Kidney epithelial cell (primary cell): ENCODE measurements around the gene BAD. TPM values are rescaled to one million over a fixed set of nuclear protein-coding genes. Genes with fewer than 3 reads are reported as not detected.

Experiments
- DNase-seq: peaks from one replicate; pipeline ENCODE4 v3.0.0-alpha.2; 2010; ENCODE audit warnings: low read depth
- H3K27me3 ChIP-seq: 2 replicates; pipeline ENCODE4 v1.6.0; 2011; ENCODE audit warnings: low read length; ENCODE audit not compliant: control insufficient read depth, insufficient read depth
- H3K36me3 ChIP-seq: 2 replicates; pipeline ENCODE4 v1.5.1; 2011; ENCODE audit warnings: low read length; ENCODE audit not compliant: control insufficient read depth, insufficient read depth
- H3K4me3 ChIP-seq: 2 replicates; pipeline ENCODE4 v1.5.1; 2011; ENCODE audit warnings: low read depth, mild to moderate bottlenecking, control low read depth, low read length
- CTCF ChIP-seq: IDR thresholded peaks from 2 replicates; pipeline ENCODE4 v1.5.1; 2011; ENCODE audit warnings: mild to moderate bottlenecking, moderate library complexity, low read length, control low read depth, inconsistent platforms; ENCODE audit not compliant: insufficient read depth, poor library complexity, severe bottlenecking
- total RNA-seq: library from RNA; depleted of rRNA; stranded (reverse); fragments of >200 nt; gene quantifications from 2 replicates; pipeline ENCODE4 v1.2.3, GENCODE V29; 2015

The BAD gene
- total RNA-seq, 1 donor from 2014 or later: 118 TPM

GRCh38 chr11:64241491-64242374 lies 42.7 kb downstream of the BAD start:
- H3K36me3 ChIP-seq: peaks cover 3% of the 10 kb centered on the region
- DNase-seq: peak; percentile 80
- H3K4me3 ChIP-seq: peak overlapping the region; percentile 87
- TF ChIP-seq CTCF: no peak
- no peaks in the 10 kb centered on the region for H3K27me3 ChIP-seq

GRCh38 chr11:64241241-64241490 lies 43.3 kb downstream of the BAD start:
- H3K4me3 ChIP-seq: peak overlapping the region; percentile 58
- no peaks in the 10 kb centered on the region for H3K27me3 ChIP-seq
- TF ChIP-seq CTCF: no peak
- no peak for DNase-seq
- peaks cover 3% of the 10 kb centered on the region for H3K36me3 ChIP-seq

GRCh38 chr11:64240435-64241240 lies 43.8 kb downstream of the BAD start, which contains the start of gene FKBP2:
TSS of gene FKBP2 (plus strand) at chr11:64241095. CDS start at chr11:64242388, 1,293 bp downstream.
- TF ChIP-seq CTCF: no peak
- peaks cover 3% of the 10 kb centered on the region for H3K36me3 ChIP-seq
- peak; percentile 71 for DNase-seq
- peak within 1 kb of the TSS; percentile 87 for H3K4me3 ChIP-seq
- no peaks in the 10 kb centered on the region for H3K27me3 ChIP-seq

GRCh38 chr11:64239662-64240434 lies 44.6 kb downstream of the BAD start:
- Histone ChIP-seq H3K4me3 (peak overlapping the region; percentile 58), H3K27me3 (no peaks in the 10 kb centered on the region), H3K36me3 (peaks cover 3% of the 10 kb centered on the region)
- TF ChIP-seq CTCF: no peak
- no peak for DNase-seq

GRCh38 chr11:64238999-64239398 lies 45.5 kb downstream of the BAD start:
- TF ChIP-seq CTCF: no peak
- Histone ChIP-seq H3K27me3 (no peaks in the 10 kb centered on the region), H3K36me3 (peaks cover 3% of the 10 kb centered on the region), H3K4me3 (no peak overlapping the region)
- no peak for DNase-seq
